Measurements from ENCODE around the gene PLCXD1.

- no peak for TF ChIP-seq POLR2AphosphoS5 (IDR thresholded peaks at IDR 0.05)
- no peak for TF ChIP-seq REST (IDR thresholded peaks at IDR 0.05; ENCODE audit: borderline replicate concordance)
- no peak for TF ChIP-seq CTCF (IDR thresholded peaks at IDR 0.05; ENCODE audit: poor library complexity, severe bottlenecking)
- no peak for TF ChIP-seq RAD21 (conservative IDR thresholded peaks at IDR 0.05)
- TF ChIP-seq MXI1 (conservative IDR thresholded peaks at IDR 0.05; ENCODE audit: poor library complexity, severe bottlenecking) = no peak
- TF ChIP-seq EZH2 (IDR thresholded peaks at IDR 0.05; ENCODE audit: borderline replicate concordance, insufficient read depth, low read length, poor library complexity, severe bottlenecking) = no peak
- no peak for TF ChIP-seq SMC3 (conservative IDR thresholded peaks at IDR 0.05; ENCODE audit: poor library complexity)
- TF ChIP-seq EP300 (conservative IDR thresholded peaks at IDR 0.05; ENCODE audit: poor library complexity, severe bottlenecking) = no peak
These were observed 5.7 kb upstream of the PLCXD1 start for GRCh38 chrX:275476-275966.

Data from neural cell (in vitro differentiated cells).